ENCODE data around the gene TP53BP2. TPM values are rescaled to one million over a fixed set of nuclear protein-coding genes. Genes with fewer than 3 reads are reported as not detected.
"Not testable (repeated sequence)": the region's sequence is repeated elsewhere in the genome, so short reads cannot be mapped to it uniquely, and the experiment has no call there.

The TP53BP2 gene
- total and polyA plus RNA-seq, 2 donors (not counting 3 experiments of a cell fraction or from before 2014, with no cell fraction given): 21.9 to 51.9 TPM

DNA sequence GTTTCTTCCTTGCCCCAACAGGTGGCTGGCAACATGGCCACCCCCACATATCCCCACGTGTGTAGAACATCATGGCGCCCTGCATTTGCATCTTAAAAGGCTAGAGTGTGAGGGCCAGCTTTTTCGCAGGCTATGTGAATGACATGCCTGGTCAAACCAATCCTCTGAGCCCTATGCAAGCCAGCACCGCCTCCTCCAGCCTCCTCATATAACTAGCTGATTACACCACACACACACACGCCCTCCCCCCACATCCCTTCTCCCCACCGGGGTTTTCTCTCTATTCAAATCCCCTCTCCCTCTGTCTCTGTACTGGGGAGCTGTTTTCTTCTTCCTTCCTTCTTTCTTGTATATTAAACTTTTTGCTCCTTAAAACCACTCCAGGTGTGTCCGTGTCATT lies 44.7 kb upstream of the TP53BP2 start:
- H3K36me3 ChIP-seq (ENCODE audit: control insufficient read depth in 2 of 2, extremely low read depth in 1 of 2, insufficient read depth in 2 of 2, low read length in 2 of 2); H3K4me1 ChIP-seq (ENCODE audit: control insufficient read depth, extremely low read depth, insufficient read depth, low read length); H3K9me3 ChIP-seq (replicated peaks; ENCODE audit: control insufficient read depth, insufficient read depth, low read length); FAIRE-seq; intact Hi-C loops (cut with micrococcal nuclease); H3K9me1 ChIP-seq (replicated peaks; ENCODE audit: control insufficient read depth, extremely low read depth, insufficient read depth, low read length); H2AFZ ChIP-seq (ENCODE audit: low read depth, low read length); H4K20me1 ChIP-seq (replicated peaks; ENCODE audit: control insufficient read depth, extremely low read depth, insufficient read depth, low read length); H3K27me3 ChIP-seq (ENCODE audit: control insufficient read depth in 2 of 2, insufficient read depth in 2 of 2, low read length in 2 of 2); CTCF ChIA-PET; POLR2A ChIA-PET; H3K9ac ChIP-seq (replicated peaks; ENCODE audit: extremely low read depth, insufficient read depth, low read length); dilution Hi-C loops (cut with MboI; ENCODE audit: extremely low pct_ligation_motif_present, low sequenced_read_pairs); DNase-seq (ENCODE audit: low read depth, low spot score); H3K4me2 ChIP-seq (ENCODE audit: insufficient read depth, low read length); H3K4me3 ChIP-seq (replicated peaks in 1 of 3; ENCODE audit: insufficient read depth in 1 of 3, low read depth in 1 of 3, low read length in 3 of 3); H3K79me2 ChIP-seq (ENCODE audit: control insufficient read depth, insufficient read depth, low read length); H3K27ac ChIP-seq (ENCODE audit: insufficient read depth, low read depth, low read length); BruUV-seq (replicated peaks): not testable (repeated sequence)

DNA sequence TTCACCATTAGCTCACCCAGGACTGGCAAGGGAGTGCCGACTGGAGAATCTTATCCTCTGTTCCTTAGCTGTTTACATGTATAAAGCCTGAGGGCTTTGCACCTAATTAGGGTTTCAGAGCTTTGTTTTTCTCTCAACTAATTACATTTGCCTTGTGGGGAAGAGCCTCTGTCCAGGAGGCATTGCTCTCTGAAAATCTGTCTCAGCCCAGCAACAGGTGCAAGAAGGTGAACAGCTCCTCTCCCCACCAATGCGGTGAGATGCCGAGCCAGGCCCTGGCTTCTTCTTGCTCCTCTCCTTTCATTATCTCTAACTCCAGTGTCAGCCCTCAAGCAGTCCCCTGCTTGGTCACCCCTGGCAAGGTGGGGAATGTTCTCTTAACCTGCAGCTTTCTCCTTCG lies 43.6 kb upstream of the TP53BP2 start:
- H3K79me2 ChIP-seq (ENCODE audit: control insufficient read depth, insufficient read depth, low read length); intact Hi-C loops (cut with micrococcal nuclease); H3K4me1 ChIP-seq (ENCODE audit: control insufficient read depth, extremely low read depth, insufficient read depth, low read length); dilution Hi-C loops (cut with MboI; ENCODE audit: extremely low pct_ligation_motif_present, low sequenced_read_pairs); H4K20me1 ChIP-seq (replicated peaks; ENCODE audit: control insufficient read depth, extremely low read depth, insufficient read depth, low read length); DNase-seq (ENCODE audit: low read depth, low spot score); CTCF ChIA-PET; H3K4me2 ChIP-seq (ENCODE audit: insufficient read depth, low read length); H3K36me3 ChIP-seq (ENCODE audit: control insufficient read depth in 2 of 2, extremely low read depth in 1 of 2, insufficient read depth in 2 of 2, low read length in 2 of 2); BruUV-seq (replicated peaks); POLR2A ChIA-PET; H3K9me1 ChIP-seq (replicated peaks; ENCODE audit: control insufficient read depth, extremely low read depth, insufficient read depth, low read length); H3K9ac ChIP-seq (replicated peaks; ENCODE audit: extremely low read depth, insufficient read depth, low read length); H3K27ac ChIP-seq (ENCODE audit: insufficient read depth, low read depth, low read length); H2AFZ ChIP-seq (ENCODE audit: low read depth, low read length); H3K4me3 ChIP-seq (replicated peaks in 1 of 3; ENCODE audit: insufficient read depth in 1 of 3, low read depth in 1 of 3, low read length in 3 of 3); FAIRE-seq; H3K27me3 ChIP-seq (ENCODE audit: control insufficient read depth in 2 of 2, insufficient read depth in 2 of 2, low read length in 2 of 2); H3K9me3 ChIP-seq (replicated peaks; ENCODE audit: control insufficient read depth, insufficient read depth, low read length): not testable (repeated sequence)
